ENCODE results near the gene RAB37.

GRCh38 chr17:74694081-74694480 is 43.0 kb upstream of the RAB37 start:
- TF ChIP-seq, protein P1, sequence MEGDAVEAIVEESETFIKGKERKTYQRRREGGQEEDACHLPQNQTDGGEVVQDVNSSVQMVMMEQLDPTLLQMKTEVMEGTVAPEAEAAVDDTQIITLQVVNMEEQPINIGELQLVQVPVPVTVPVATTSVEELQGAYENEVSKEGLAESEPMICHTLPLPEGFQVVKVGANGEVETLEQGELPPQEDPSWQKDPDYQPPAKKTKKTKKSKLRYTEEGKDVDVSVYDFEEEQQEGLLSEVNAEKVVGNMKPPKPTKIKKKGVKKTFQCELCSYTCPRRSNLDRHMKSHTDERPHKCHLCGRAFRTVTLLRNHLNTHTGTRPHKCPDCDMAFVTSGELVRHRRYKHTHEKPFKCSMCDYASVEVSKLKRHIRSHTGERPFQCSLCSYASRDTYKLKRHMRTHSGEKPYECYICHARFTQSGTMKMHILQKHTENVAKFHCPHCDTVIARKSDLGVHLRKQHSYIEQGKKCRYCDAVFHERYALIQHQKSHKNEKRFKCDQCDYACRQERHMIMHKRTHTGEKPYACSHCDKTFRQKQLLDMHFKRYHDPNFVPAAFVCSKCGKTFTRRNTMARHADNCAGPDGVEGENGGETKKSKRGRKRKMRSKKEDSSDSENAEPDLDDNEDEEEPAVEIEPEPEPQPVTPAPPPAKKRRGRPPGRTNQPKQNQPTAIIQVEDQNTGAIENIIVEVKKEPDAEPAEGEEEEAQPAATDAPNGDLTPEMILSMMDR (IDR thresholded peaks at IDR 0.05), result no peak
- no peak for TF ChIP-seq POLR2A (IDR thresholded peaks at IDR 0.05)
